ENCODE data around the gene PARP9. TPM values are rescaled to one million over a fixed set of nuclear protein-coding genes. Genes with fewer than 3 reads are reported as not detected.
"Not testable (repeated sequence)": the region's sequence is repeated elsewhere in the genome, so short reads cannot be mapped to it uniquely, and the experiment has no call there.

PARP9 gene
- total RNA-seq, 4 donors from 2014 or later, result 26.4 to 38.8 (median 31.2) TPM

DNA sequence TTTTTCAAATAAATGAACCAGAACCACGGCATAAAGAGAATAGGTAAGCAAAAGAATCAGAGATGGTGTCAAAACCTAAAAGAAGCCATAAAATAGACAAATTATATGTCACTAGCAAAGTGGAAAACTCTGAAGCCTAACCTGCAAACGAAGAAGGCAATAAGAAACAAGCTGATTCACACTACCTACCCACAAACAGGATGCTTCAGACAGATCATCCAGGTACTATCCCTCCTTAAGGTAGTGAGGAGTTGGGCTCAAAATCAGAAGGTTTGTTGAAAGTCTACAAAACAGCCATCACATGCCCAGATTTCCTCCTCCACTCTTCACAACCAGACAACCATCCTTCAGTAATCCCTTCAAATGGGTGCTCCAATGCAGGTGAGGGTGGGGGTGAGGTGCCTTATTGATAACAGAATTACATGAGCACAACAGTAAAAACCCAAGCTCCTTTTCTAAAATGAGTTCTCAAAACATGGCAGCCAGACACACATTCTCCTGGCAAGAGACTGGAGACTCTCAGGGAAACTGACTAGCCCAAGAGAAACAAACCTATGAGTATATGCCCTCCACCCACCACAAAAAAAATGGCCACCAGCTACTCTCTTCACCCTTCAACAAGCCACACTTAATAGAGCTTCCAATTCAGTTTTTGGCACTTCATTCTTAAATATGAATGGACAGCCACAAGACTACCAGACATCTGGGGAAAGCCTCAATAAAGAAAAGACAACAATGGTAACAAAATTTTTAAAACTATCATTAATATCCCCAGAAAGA, 55.8 kb downstream of the PARP9 start:
- Histone ChIP-seq H3K4me1 (peaks cover 0 to 13% (median 3%) of the 10 kb centered on the region in 4 donors), H3K4me3 (no peak overlapping the region), H3K27me3 (no peaks in the 10 kb centered on the region), H3K27ac (no peak overlapping the region), H3K9me3 (no peaks in the 10 kb centered on the region), H3K36me3 (no peaks in the 10 kb centered on the region)
- no peak for DNase-seq
- TF ChIP-seq, protein P1, sequence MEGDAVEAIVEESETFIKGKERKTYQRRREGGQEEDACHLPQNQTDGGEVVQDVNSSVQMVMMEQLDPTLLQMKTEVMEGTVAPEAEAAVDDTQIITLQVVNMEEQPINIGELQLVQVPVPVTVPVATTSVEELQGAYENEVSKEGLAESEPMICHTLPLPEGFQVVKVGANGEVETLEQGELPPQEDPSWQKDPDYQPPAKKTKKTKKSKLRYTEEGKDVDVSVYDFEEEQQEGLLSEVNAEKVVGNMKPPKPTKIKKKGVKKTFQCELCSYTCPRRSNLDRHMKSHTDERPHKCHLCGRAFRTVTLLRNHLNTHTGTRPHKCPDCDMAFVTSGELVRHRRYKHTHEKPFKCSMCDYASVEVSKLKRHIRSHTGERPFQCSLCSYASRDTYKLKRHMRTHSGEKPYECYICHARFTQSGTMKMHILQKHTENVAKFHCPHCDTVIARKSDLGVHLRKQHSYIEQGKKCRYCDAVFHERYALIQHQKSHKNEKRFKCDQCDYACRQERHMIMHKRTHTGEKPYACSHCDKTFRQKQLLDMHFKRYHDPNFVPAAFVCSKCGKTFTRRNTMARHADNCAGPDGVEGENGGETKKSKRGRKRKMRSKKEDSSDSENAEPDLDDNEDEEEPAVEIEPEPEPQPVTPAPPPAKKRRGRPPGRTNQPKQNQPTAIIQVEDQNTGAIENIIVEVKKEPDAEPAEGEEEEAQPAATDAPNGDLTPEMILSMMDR (IDR thresholded peaks at IDR 0.05), result no peak
- no peak for TF ChIP-seq POLR2A (IDR thresholded peaks at IDR 0.05)

DNA sequence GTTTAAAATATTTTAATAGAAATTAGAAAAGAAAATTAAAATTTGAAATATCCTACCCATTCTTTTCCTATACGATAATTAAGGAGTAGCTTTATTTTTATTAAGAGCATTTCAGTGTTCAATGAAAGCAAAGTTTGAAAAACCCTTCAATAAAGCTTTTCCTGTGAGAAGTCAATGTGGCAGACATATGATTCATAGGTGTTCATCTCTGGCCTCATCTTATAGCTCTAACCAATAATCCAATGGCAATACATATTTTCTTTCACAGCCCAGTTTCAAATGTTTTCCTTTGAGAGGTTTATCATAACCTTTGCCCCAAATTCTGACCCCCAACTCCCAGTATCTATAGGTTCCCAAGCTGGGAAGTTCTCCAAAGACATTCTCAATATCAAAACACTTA, 57.6 kb downstream of the PARP9 start:
- Histone ChIP-seq H3K27me3 (no peaks in the 10 kb centered on the region), H3K4me3 (no peak overlapping the region), H3K4me1 (peaks cover 0 to 6% (median 0%) of the 10 kb centered on the region in 4 donors), H3K36me3 (peaks cover 0 to 2% (median 0%) of the 10 kb centered on the region in 3 donors), H3K9me3 (no peaks in the 10 kb centered on the region), H3K27ac (no peak overlapping the region)
- no peak for DNase-seq
- no peak for TF ChIP-seq POLR2A (IDR thresholded peaks at IDR 0.05)
- TF ChIP-seq, protein P1 (IDR thresholded peaks at IDR 0.05), result no peak

DNA sequence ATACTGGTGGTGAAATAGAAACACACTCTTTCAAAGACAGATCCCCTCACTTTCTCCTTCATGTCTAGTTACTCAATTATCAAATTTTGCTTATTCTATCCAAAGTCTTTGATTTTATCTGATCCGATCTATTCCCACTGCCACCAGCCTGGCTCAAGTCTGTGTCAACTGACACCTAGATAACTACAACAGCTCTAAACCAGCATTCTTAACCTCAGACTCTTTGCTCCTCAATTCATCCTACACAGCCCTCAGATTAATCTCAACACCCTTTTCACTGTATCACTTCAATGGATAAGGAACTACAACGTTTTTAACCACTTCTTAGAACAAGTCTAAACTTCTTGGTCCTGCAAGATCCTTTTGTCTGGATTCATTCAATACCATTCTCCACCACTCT, 58.4 kb downstream of the PARP9 start:
- Histone ChIP-seq H3K4me3 (no peak overlapping the region), H3K4me1 (peaks cover 0 to under 1% (median 0%) of the 10 kb centered on the region in 4 donors), H3K27me3 (no peaks in the 10 kb centered on the region), H3K36me3 (peaks cover 0 to 2% (median 0%) of the 10 kb centered on the region in 3 donors), H3K9me3 (no peaks in the 10 kb centered on the region), H3K27ac (no peak overlapping the region)
- DNase-seq, result no peak
- TF ChIP-seq POLR2A (IDR thresholded peaks at IDR 0.05), result no peak
- TF ChIP-seq, protein P1 (IDR thresholded peaks at IDR 0.05), result no peak

DNA sequence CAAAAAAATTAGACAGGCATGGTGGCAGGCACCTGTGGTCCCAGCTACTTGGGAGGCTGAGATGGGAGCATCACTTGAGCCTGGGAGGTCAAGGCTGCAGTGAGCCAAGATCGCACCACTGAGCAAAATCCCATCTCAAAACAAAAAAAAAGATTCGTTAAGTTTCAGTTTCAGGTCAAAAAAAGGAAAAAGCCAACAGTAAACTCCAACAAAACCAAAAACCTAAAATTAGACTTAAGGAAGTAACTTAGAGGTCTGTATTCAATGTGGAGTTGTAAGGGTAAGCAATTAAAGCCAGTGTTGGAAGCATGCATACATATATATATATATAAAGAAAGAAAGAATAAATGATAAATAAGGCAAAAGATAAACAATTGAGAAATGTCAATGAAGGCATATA, 61.2 kb downstream of the PARP9 start:
- H3K27me3 ChIP-seq, result no peaks in the 10 kb centered on the region
- DNase-seq, result no peak

DNA sequence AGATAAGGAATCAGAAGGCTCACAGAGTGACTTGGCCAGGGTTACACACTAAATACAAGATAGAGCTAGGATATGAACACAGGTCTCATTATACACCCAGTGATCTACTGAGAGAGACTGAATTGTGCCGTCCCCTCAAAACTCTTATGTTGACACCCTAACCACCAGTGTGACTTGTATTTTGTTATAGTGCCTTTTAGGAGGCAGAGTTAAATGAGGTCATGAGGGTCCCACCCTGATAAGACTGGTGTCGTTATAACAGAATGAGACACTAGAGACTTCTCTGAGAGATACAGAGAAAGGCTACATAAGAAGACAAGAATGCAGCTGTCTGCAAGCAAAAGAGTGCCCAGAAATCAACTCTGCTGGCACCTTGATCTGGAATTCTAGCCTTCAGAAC, 62.0 kb downstream of the PARP9 start:
- DNase-seq, result no peak
- Histone ChIP-seq H3K27ac (no peak overlapping the region), H3K36me3 (peaks cover 0 to 2% (median 0%) of the 10 kb centered on the region in 3 donors), H3K27me3 (no peaks in the 10 kb centered on the region), H3K4me1 (no peaks in the 10 kb centered on the region), H3K4me3 (no peak overlapping the region), H3K9me3 (no peaks in the 10 kb centered on the region)
- TF ChIP-seq, protein P1 (IDR thresholded peaks at IDR 0.05), result no peak
- TF ChIP-seq POLR2A (IDR thresholded peaks at IDR 0.05), result no peak

More for the DNA sequence above, 61.2 kb downstream of the PARP9 start:
- Histone ChIP-seq H3K36me3 (peaks cover 0 to 2% (median 0%) of the 10 kb centered on the region in 3 donors), H3K4me3 (no peak overlapping the region), H3K9me3 (no peaks in the 10 kb centered on the region), H3K4me1 (no peaks in the 10 kb centered on the region), H3K27ac (no peak overlapping the region)
- TF ChIP-seq, protein P1 (IDR thresholded peaks at IDR 0.05), result no peak
- no peak for TF ChIP-seq POLR2A (IDR thresholded peaks at IDR 0.05)

DNA sequence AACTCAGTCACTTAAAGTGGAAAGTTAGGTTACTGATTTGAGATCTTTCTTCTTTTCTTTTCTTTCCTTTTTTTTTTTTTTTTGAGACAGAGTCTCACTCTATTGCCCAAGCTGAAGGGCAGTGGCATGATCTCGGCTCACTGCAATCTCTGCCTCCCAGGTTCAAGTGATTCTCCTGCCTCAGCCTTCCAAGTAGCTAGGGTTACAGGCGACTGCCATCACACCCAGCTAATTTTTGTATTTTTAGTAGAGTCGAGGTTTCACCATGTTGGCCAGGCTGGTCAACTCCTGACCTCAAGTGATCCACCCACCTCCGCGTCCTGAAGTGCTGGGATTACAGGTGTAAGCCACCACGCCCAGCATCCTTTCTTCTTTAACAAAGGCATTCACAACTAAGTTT, 63.1 kb downstream of the PARP9 start:
- not testable (repeated sequence) for H3K36me3 ChIP-seq, H3K4me1 ChIP-seq, H3K4me3 ChIP-seq, H3K9me3 ChIP-seq, H3K27me3 ChIP-seq, DNase-seq, H3K27ac ChIP-seq
